Measurements from ENCODE around the gene SELENON. TPM values are rescaled to one million over a fixed set of nuclear protein-coding genes. Genes with fewer than 3 reads are reported as not detected.

The SELENON gene
- total RNA-seq, 2 donors from 2014 or later: 89.7 to 90.0 TPM

DNA sequence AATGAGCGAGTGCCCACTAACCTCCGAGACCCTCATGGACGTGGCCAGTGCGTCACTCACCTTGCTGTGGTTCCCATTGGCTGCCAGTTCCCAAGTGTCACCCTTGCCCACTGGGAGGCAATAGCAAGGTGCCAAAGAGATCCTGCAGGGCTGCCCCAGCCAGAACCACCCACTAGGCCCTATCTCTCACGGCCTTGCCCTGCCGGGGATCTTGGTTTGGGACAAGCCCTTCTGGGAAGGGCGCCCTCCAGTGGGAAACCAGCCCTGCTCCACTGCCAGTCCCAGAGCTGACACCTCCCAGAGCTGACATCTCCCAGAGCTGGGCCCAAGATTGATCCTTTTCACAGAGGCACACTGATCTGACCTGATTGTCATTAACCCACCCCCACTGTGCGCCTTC lies 2.1 kb upstream of the SELENON start:
- H3K27ac ChIP-seq: peak overlapping the region in 1 of 2 donors; percentile 25
- WGBS: 83% methylated on average over 5 of the region's 8 CpGs
- intact Hi-C loops (cut with DNase I): loop anchor here (2.0 to 10.0 kb wide), 3 partner anchors 56 to 187 kb away; no protein-coding TSS in a partner anchor
- H3K36me3 ChIP-seq: no peaks in the 10 kb centered on the region
- H3K4me3 ChIP-seq: no peak overlapping the region
- H3K4me1 ChIP-seq (replicated peaks): peaks cover 26% of the 10 kb centered on the region
- TF ChIP-seq POLR2AphosphoS5 (IDR thresholded peaks at IDR 0.05) (no peak), CTCF (IDR thresholded peaks at IDR 0.05) (peak in 2 of 4 experiments; percentile 34 to 40), POLR2A (IDR thresholded peaks at IDR 0.05) (no peak)
- H3K27me3 ChIP-seq (replicated peaks; ENCODE audit: insufficient read depth): no peaks in the 10 kb centered on the region
- H3K9me3 ChIP-seq: no peaks in the 10 kb centered on the region
- no peak for DNase-seq (ENCODE audit: low spot score)

GRCh38 chr1:25798666-25799351 lies 1.2 kb upstream of the SELENON start:
- Histone ChIP-seq H3K27me3 (replicated peaks; ENCODE audit: insufficient read depth) (no peaks in the 10 kb centered on the region), H3K27ac (no peak overlapping the region), H3K36me3 (no peaks in the 10 kb centered on the region), H3K4me3 (no peak overlapping the region), H3K4me1 (replicated peaks) (peaks cover 28% of the 10 kb centered on the region), H3K9me3 (no peaks in the 10 kb centered on the region)
- TF ChIP-seq POLR2AphosphoS5 (IDR thresholded peaks at IDR 0.05) (no peak), POLR2A (IDR thresholded peaks at IDR 0.05) (no peak), CTCF (IDR thresholded peaks at IDR 0.05) (no peak)
- no peak for DNase-seq (ENCODE audit: low spot score)
- WGBS: 85% methylated on average over 8 of the region's 8 CpGs
- intact Hi-C loops (cut with DNase I): loop anchor here (2.0 to 10.0 kb wide), 3 partner anchors 57 to 188 kb away; no protein-coding TSS in a partner anchor

DNA sequence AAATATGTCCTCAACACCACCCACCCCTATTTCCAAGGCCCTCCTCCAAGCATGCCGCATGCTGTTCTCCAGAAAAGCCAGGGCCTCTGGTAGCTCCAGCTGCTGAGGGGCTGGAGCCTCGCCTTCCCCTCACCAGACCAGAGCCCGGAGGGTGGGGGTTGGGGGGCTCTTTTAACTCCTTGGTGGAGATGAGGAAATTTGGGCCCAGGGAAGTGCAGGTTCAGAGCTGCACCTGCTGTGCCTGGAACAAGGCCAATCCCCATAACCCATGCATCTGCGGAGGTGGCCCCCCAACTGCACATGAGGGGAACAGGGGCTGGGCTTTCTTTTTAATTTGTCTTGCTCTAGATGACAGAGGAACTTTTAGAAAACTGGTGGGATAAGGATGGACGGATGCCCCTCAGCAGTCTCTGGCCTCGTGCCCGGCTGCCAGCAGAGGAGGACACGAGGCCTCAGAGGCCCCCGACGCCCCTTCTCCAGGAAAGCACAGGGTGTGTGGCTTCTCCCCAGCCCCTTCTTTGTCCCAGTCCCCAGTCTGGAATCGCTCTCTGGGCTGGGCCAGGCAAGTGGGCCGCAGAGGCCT lies 550 bp upstream of the SELENON start:
- DNase-seq (ENCODE audit: low spot score): no peak
- intact Hi-C loops (cut with DNase I): loop anchor here (2.0 to 10.0 kb wide), 3 partner anchors 57 to 189 kb away; no protein-coding TSS in a partner anchor
- peaks cover 28% of the 10 kb centered on the region for H3K4me1 ChIP-seq (replicated peaks)
- 21% methylated on average over 12 of the region's 12 CpGs for WGBS
- H3K27me3 ChIP-seq (replicated peaks; ENCODE audit: insufficient read depth): no peaks in the 10 kb centered on the region
- H3K9me3 ChIP-seq: no peaks in the 10 kb centered on the region
- H3K27ac ChIP-seq: peak overlapping the region; percentile 81 to 83
- TF ChIP-seq POLR2A (IDR thresholded peaks at IDR 0.05) (no peak), POLR2AphosphoS5 (IDR thresholded peaks at IDR 0.05) (no peak), CTCF (IDR thresholded peaks at IDR 0.05) (no peak)
- no peaks in the 10 kb centered on the region for H3K36me3 ChIP-seq
- H3K4me3 ChIP-seq: peak overlapping the region; percentile 46 to 48

GRCh38 chr1:25800703-25801377 lies 847 bp downstream of the SELENON start:
- Histone ChIP-seq H3K4me1 (replicated peaks) (peaks cover 28% of the 10 kb centered on the region), H3K27ac (peak overlapping the region; percentile 73), H3K9me3 (no peaks in the 10 kb centered on the region), H3K27me3 (replicated peaks; ENCODE audit: insufficient read depth) (no peaks in the 10 kb centered on the region), H3K4me3 (peak overlapping the region; percentile 48 to 58), H3K36me3 (no peaks in the 10 kb centered on the region)
- DNase-seq (ENCODE audit: low spot score): no peak
- no peak for TF ChIP-seq CTCF (IDR thresholded peaks at IDR 0.05)
- no peak for TF ChIP-seq POLR2A (IDR thresholded peaks at IDR 0.05)
- TF ChIP-seq POLR2AphosphoS5 (IDR thresholded peaks at IDR 0.05): no peak
- intact Hi-C loops (cut with DNase I): loop anchor here (5.0 to 10.0 kb wide), 2 partner anchors 196 to 396 kb away; partner anchors contain the start of gene PAFAH2
- WGBS: 40% methylated on average over 15 of the region's 15 CpGs

All from prostate gland (tissue), 2 donors.